Measurements from ENCODE around the gene PITPNM3.

PITPNM3 gene

GRCh38 chr17:6548034-6548433, 8.3 kb downstream of the PITPNM3 start:
- in situ Hi-C loops (cut with MboI; ENCODE audit: low sequenced_read_pairs, unreplicated experiment): no loop called here
- DNase-seq (ENCODE audit: low spot score): no peak
- TF ChIP-seq CTCF (IDR thresholded peaks at IDR 0.05; ENCODE audit: borderline replicate concordance, control extremely low read depth, extremely low read depth, insufficient read depth, missing control alignments): no peak

- TF ChIP-seq CTCF (IDR thresholded peaks at IDR 0.05; ENCODE audit: borderline replicate concordance, control extremely low read depth, extremely low read depth, insufficient read depth, missing control alignments): no peak
- DNase-seq (ENCODE audit: low spot score): no peak
- in situ Hi-C loops (cut with MboI; ENCODE audit: low sequenced_read_pairs, unreplicated experiment): no loop called here
Observed at GRCh38 chr17:6547336-6547735, 9.0 kb downstream of the PITPNM3 start.

- peak; percentile 48 for DNase-seq (ENCODE audit: low spot score)
- in situ Hi-C loops (cut with MboI; ENCODE audit: low sequenced_read_pairs, unreplicated experiment): no loop called here
- TF ChIP-seq CTCF (IDR thresholded peaks at IDR 0.05; ENCODE audit: borderline replicate concordance, control extremely low read depth, extremely low read depth, insufficient read depth, missing control alignments): no peak
Observed at GRCh38 chr17:6546069-6546718, 10.2 kb downstream of the PITPNM3 start.

- no peak for TF ChIP-seq CTCF (IDR thresholded peaks at IDR 0.05; ENCODE audit: borderline replicate concordance, control extremely low read depth, extremely low read depth, insufficient read depth, missing control alignments)
- in situ Hi-C loops (cut with MboI; ENCODE audit: low sequenced_read_pairs, unreplicated experiment): no loop called here
- no peak for DNase-seq (ENCODE audit: low spot score)
Observed at GRCh38 chr17:6545291-6545690, 11.1 kb downstream of the PITPNM3 start.

GRCh38 chr17:6544011-6544370, 12.4 kb downstream of the PITPNM3 start:
- TF ChIP-seq CTCF (IDR thresholded peaks at IDR 0.05; ENCODE audit: borderline replicate concordance, control extremely low read depth, extremely low read depth, insufficient read depth, missing control alignments): no peak
- in situ Hi-C loops (cut with MboI; ENCODE audit: low sequenced_read_pairs, unreplicated experiment): no loop called here
- no peak for DNase-seq (ENCODE audit: low spot score)

GRCh38 chr17:6543079-6544010, 13.0 kb downstream of the PITPNM3 start:
- no peak for DNase-seq (ENCODE audit: low spot score)
- no peak for TF ChIP-seq CTCF (IDR thresholded peaks at IDR 0.05; ENCODE audit: borderline replicate concordance, control extremely low read depth, extremely low read depth, insufficient read depth, missing control alignments)
- in situ Hi-C loops (cut with MboI; ENCODE audit: low sequenced_read_pairs, unreplicated experiment): no loop called here
